GM21447 (cell line): ENCODE results near the gene ZDHHC23.
A peak's percentile ranks its signal among the peaks of the same experiment; 100 is the strongest.

ENCODE experiments used
- ATAC-seq: cut with Tn5 transposase; IDR thresholded peaks from one replicate; pipeline ENCODE4 v1.9.1; 2021; ENCODE audit not compliant: unreplicated experiment

Gene ZDHHC23

GRCh38 chr3:113985541-113985940 is 37.7 kb downstream of the ZDHHC23 start:
- ATAC-seq: no peak

GRCh38 chr3:114005481-114005880 is 57.7 kb downstream of the ZDHHC23 start:
- peak; percentile 87 for ATAC-seq

GRCh38 chr3:114011059-114011797 is 63.4 kb downstream of the ZDHHC23 start:
- ATAC-seq: no peak
